ENCODE results near the gene KANK3.
A peak's percentile ranks its signal among the peaks of the same experiment; 100 is the strongest.

KANK3 gene

GRCh38 chr19:8323781-8324185 is 19.3 kb downstream of the KANK3 start:
- no peak for DNase-seq (ENCODE audit: low read depth, low spot score)
- ChIA-PET CTCF (interaction anchor here (0.6 to 2.9 kb wide), 5 partner anchors 11 to 291 kb away, joined by 3 to 15 read pairs (median 4); no protein-coding TSS in a partner anchor), POLR2A (interaction anchor here (0.7 to 1.0 kb wide), 2 partner anchors 8 to 207 kb away, joined by 3 read pairs; no protein-coding TSS in a partner anchor)
- no peak for TF ChIP-seq CTCF (IDR thresholded peaks at IDR 0.05; ENCODE audit: insufficient read depth, low read length, missing control alignments)
- H3K4me3 ChIP-seq (ENCODE audit: low read depth, low read length) = no peak overlapping the region

- POLR2A ChIA-PET = interaction anchor here (1.8 to 2.3 kb wide), 2 partner anchors 12 to 68 kb away, joined by 5 to 10 read pairs; partner anchors contain the start of gene RAB11B
- no peak for TF ChIP-seq CTCF (IDR thresholded peaks at IDR 0.05; ENCODE audit: insufficient read depth, low read length, missing control alignments)
- CTCF ChIA-PET = no interaction called here
- H3K4me3 ChIP-seq (ENCODE audit: low read depth, low read length) = peak overlapping the region; percentile 99
- DNase-seq (ENCODE audit: low read depth, low spot score) = no peak
Observed at GRCh38 chr19:8322638-8322997, 20.4 kb downstream of the KANK3 start.

- ChIA-PET POLR2A (interaction anchor here (0.6 to 2.3 kb wide), 8 partner anchors 9 to 419 kb away, joined by 3 to 10 read pairs (median 3); partner anchors contain the start of gene RAB11B), CTCF (interaction anchor here (2.1 kb wide), 1 partner anchor 11 kb away, joined by 5 read pairs; no protein-coding TSS in a partner anchor)
- no peak for DNase-seq (ENCODE audit: low read depth, low spot score)
- H3K4me3 ChIP-seq (ENCODE audit: low read depth, low read length) = peak overlapping the region; percentile 99
- TF ChIP-seq CTCF (IDR thresholded peaks at IDR 0.05; ENCODE audit: insufficient read depth, low read length, missing control alignments) = no peak
Observed at GRCh38 chr19:8321986-8322637, 20.9 kb downstream of the KANK3 start.

- ChIA-PET CTCF (interaction anchor here (0.6 to 2.1 kb wide), 5 partner anchors 10 to 258 kb away, joined by 3 to 10 read pairs (median 5); no protein-coding TSS in a partner anchor), POLR2A (interaction anchor here (0.6 to 2.3 kb wide), 10 partner anchors 10 to 418 kb away, joined by 3 to 10 read pairs (median 3); partner anchors contain the start of gene RAB11B)
- TF ChIP-seq CTCF (IDR thresholded peaks at IDR 0.05; ENCODE audit: insufficient read depth, low read length, missing control alignments) = peak; percentile 25
- H3K4me3 ChIP-seq (ENCODE audit: low read depth, low read length) = peak within 1 kb of the TSS; percentile 99
- DNase-seq (ENCODE audit: low read depth, low spot score) = peak; percentile 62
Observed at GRCh38 chr19:8321067-8321985, 21.7 kb downstream of the KANK3 start, which contains the start of the genes NDUFA7 and RPS28. Gene NDUFA7, minus strand, starts transcription at chr19:8321375. Its CDS starts 17 bp downstream, at chr19:8321358. Gene RPS28, plus strand, starts transcription at chr19:8321496. Its CDS starts 35 bp downstream, at chr19:8321531.

- ChIA-PET CTCF (interaction anchor here (0.6 to 2.1 kb wide), 6 partner anchors 9 to 259 kb away, joined by 3 to 10 read pairs (median 4); no protein-coding TSS in a partner anchor), POLR2A (interaction anchor here (0.7 to 2.3 kb wide), 4 partner anchors 9 to 70 kb away, joined by 3 to 10 read pairs (median 4); partner anchors contain the start of gene RAB11B)
- peak overlapping the region; percentile 99 for H3K4me3 ChIP-seq (ENCODE audit: low read depth, low read length)
- no peak for DNase-seq (ENCODE audit: low read depth, low spot score)
- no peak for TF ChIP-seq CTCF (IDR thresholded peaks at IDR 0.05; ENCODE audit: insufficient read depth, low read length, missing control alignments)
Observed at GRCh38 chr19:8320564-8321066, 22.4 kb downstream of the KANK3 start.

All from AG04449 (cell line).